Measurements from ENCODE around the gene ADAMTS19. TPM values are rescaled to one million over a fixed set of nuclear protein-coding genes. Genes with fewer than 3 reads are reported as not detected.

The ADAMTS19 gene
- total RNA-seq, 1 donor from 2014 or later: 14.8 TPM

DNA sequence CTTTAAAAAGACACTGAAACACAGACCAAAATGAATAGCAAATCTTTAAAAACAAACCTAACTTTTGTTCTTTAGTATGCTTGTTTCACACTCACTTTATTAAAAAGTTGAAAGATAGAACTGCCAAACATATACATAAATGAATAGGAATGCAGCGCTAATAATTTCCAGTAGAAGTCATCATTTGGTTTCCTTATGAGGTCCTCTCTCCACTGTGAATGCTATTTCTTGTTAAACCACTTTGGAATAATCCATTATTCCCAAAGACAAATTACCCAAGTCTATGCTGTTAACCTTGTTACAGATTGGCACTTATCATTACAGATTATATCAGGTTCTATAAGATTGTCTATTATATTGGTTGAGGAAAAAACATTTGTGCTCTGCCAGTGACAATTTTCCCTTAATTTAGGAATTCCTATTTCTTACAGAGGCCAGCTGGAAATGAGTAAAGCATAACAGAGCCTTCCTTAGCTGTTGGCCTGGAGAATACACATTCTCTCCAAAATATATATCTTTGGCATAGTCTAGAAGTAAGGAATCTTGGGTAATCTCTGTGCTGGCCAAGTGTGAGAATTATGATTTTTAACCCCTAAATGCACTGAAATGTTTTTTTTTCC lies 258.5 kb downstream of the ADAMTS19 start:
- no peak for DNase-seq (ENCODE audit: low spot score in 2 of 2, unreplicated experiment in 2 of 2)
- Mint-ChIP-seq H3K36me3 (peaks cover 2% of the 10 kb centered on the region), H3K9me3 (peaks cover 6% of the 10 kb centered on the region), H3K4me1 (peaks cover 6% of the 10 kb centered on the region), H3K27ac (peak overlapping the region; percentile 27), H3K27me3 (ENCODE audit: low read depth) (no peaks in the 10 kb centered on the region), H3K4me3 (no peak overlapping the region)
- TF ChIP-seq, protein P1, sequence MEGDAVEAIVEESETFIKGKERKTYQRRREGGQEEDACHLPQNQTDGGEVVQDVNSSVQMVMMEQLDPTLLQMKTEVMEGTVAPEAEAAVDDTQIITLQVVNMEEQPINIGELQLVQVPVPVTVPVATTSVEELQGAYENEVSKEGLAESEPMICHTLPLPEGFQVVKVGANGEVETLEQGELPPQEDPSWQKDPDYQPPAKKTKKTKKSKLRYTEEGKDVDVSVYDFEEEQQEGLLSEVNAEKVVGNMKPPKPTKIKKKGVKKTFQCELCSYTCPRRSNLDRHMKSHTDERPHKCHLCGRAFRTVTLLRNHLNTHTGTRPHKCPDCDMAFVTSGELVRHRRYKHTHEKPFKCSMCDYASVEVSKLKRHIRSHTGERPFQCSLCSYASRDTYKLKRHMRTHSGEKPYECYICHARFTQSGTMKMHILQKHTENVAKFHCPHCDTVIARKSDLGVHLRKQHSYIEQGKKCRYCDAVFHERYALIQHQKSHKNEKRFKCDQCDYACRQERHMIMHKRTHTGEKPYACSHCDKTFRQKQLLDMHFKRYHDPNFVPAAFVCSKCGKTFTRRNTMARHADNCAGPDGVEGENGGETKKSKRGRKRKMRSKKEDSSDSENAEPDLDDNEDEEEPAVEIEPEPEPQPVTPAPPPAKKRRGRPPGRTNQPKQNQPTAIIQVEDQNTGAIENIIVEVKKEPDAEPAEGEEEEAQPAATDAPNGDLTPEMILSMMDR (IDR thresholded peaks at IDR 0.05; ENCODE audit: unreplicated experiment): no peak

DNA sequence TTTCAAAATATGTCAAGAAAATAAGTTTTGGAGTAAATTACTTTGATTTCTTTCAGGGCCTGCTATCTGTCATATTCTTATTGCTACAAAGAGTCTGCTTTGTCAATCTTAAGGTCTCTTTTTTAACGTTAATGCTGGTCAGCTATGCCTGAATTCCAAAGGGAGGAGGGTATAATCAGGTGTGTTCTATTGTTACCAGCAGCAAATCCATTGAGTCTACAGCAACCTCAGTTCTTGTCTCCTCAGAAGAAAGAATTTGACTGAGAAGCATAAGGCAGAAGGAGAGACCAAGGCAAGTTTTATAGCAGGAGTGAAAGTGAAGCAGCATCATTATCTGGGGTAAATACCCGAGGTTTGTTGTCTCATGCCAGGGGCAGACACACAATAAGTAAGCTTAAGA lies 264.1 kb downstream of the ADAMTS19 start:
- H3K36me3 Mint-ChIP-seq: peaks cover 2% of the 10 kb centered on the region
- no peak overlapping the region for H3K4me3 Mint-ChIP-seq
- H3K4me1 Mint-ChIP-seq: no peaks in the 10 kb centered on the region
- no peak for DNase-seq (ENCODE audit: low spot score in 2 of 2, unreplicated experiment in 2 of 2)
- no peak overlapping the region for H3K27ac Mint-ChIP-seq
- H3K9me3 Mint-ChIP-seq: peaks cover 6% of the 10 kb centered on the region
- no peaks in the 10 kb centered on the region for H3K27me3 Mint-ChIP-seq (ENCODE audit: low read depth)
- TF ChIP-seq, protein P1 (IDR thresholded peaks at IDR 0.05; ENCODE audit: unreplicated experiment): no peak

DNA sequence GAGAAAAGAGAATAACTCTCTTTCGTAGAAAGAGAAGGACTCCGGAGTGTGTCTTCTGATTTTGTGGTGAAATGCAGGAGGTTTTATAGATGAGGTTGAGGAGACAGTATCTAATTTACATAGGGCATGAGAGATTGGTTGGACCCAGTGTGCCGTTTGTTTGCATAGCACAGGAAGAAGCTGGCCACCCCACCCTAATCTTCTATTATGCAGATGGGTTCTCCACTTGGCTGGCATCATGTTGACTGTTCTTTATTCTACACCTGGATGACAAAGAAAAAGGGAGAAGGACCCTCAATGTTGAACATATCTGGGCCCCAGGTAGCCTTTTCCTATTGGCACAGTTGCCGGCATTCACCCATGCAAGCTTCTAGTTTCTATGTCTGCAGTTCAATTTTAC lies 264.5 kb downstream of the ADAMTS19 start:
- no peak for DNase-seq (ENCODE audit: low spot score in 2 of 2, unreplicated experiment in 2 of 2)
- no peaks in the 10 kb centered on the region for H3K27me3 Mint-ChIP-seq (ENCODE audit: low read depth)
- peaks cover 2% of the 10 kb centered on the region for H3K36me3 Mint-ChIP-seq
- TF ChIP-seq, protein P1 (IDR thresholded peaks at IDR 0.05; ENCODE audit: unreplicated experiment): no peak
- H3K4me1 Mint-ChIP-seq: peaks cover under 1% of the 10 kb centered on the region
- no peak overlapping the region for H3K4me3 Mint-ChIP-seq
- peaks cover 6% of the 10 kb centered on the region for H3K9me3 Mint-ChIP-seq
- H3K27ac Mint-ChIP-seq: no peak overlapping the region

DNA sequence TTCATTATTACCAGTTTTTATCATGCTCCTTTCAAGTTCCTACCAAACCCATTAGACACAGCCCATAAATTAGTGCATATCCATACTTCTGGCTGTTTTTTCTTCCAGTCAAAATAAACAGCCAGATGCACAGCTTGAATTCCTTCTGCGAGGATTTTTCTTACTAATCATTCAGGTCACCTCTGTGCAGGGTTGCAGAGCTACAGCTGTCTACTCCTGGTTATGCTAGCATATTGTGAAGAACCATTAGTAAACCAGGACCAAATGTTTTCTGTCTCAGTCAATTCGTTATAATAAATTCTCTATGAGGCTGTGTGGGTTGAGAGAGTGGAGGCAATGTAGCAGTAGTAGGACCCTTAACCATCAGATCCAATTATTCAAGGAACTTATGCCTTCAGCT lies 279.7 kb downstream of the ADAMTS19 start:
- Mint-ChIP-seq H3K4me3 (no peak overlapping the region), H3K36me3 (no peaks in the 10 kb centered on the region), H3K27ac (no peak overlapping the region), H3K27me3 (ENCODE audit: low read depth) (no peaks in the 10 kb centered on the region), H3K4me1 (peaks cover 4% of the 10 kb centered on the region), H3K9me3 (peaks cover 7% of the 10 kb centered on the region)
- TF ChIP-seq, protein P1 (IDR thresholded peaks at IDR 0.05; ENCODE audit: unreplicated experiment): no peak
- no peak for DNase-seq (ENCODE audit: low spot score in 2 of 2, unreplicated experiment in 2 of 2)

DNA sequence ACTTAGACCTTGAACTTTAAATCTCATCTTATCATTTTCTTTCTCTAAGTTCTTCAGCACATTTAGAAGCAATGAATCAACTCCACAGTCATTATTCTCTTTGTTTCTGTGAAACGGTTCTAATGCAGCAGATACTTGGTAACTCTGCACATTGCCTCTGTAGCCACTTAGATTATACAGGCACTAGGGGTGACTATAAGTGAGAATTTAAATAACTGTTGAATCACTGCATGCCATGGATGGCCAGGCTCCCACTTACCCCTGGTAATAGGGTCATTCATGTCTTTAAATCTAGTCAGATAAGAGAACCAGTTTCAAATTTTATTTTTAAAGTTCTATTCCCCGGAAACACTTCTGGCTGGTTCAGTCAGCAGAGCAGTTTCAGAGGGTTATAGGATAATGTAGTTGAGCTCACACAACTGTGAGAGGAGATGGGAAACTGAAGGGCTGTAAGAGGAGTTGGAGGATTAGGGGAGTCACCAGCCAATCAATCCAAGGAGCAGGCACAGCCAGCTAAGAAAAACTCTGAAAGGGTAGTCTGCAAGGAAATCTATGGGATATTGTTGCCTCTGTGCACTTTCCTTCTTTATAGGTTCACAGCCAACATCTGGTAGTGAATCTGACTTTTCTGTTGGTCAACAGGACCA lies 283.6 kb downstream of the ADAMTS19 start:
- Mint-ChIP-seq H3K4me1 (peaks cover 19% of the 10 kb centered on the region), H3K36me3 (no peaks in the 10 kb centered on the region), H3K9me3 (peaks cover 7% of the 10 kb centered on the region), H3K4me3 (no peak overlapping the region), H3K27me3 (ENCODE audit: low read depth) (no peaks in the 10 kb centered on the region), H3K27ac (no peak overlapping the region)
- TF ChIP-seq, protein P1 (IDR thresholded peaks at IDR 0.05; ENCODE audit: unreplicated experiment): no peak
- no peak for DNase-seq (ENCODE audit: low spot score in 2 of 2, unreplicated experiment in 2 of 2)
